WI38 (cell line): ENCODE data around the gene CBFA2T3.

Experiments used
- H3K4me3 ChIP-seq: 2 replicates; pipeline ENCODE4 v1.5.1; 2011; ENCODE audit warnings: low read depth, mild to moderate bottlenecking, control low read depth, low read length
- CTCF ChIP-seq: IDR thresholded peaks from 2 replicates; pipeline ENCODE4 v1.5.1; 2012; ENCODE audit warnings: low read depth, mild to moderate bottlenecking, control low read depth, low read length

CBFA2T3 gene

GRCh38 chr16:88910284-88911135 is 66.5 kb downstream of the CBFA2T3 start:
- H3K4me3 ChIP-seq, result no peak overlapping the region
- no peak for TF ChIP-seq CTCF

- no peak for TF ChIP-seq CTCF
- no peak overlapping the region for H3K4me3 ChIP-seq
These were observed 67.4 kb downstream of the CBFA2T3 start for GRCh38 chr16:88909431-88910210.

DNA sequence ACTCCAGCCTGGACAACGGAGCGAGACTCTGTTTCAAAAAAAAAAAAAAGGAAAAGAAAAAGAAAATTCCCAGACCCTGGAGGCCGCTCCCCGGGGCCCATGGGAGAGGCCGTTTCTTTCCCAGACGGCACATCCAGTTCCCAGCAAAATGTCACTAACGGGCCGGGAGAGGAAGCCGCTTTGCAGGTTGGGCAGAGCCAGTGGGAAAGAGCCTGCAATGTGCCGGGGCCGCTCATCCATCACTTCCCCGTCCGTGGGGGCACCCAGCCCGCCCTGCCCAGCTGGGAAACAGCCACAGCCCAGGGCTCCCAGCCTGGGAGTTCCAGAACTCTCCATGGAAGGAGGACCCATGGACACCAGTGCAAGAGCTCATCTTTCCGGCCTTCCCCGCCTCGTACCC is 68.7 kb downstream of the CBFA2T3 start:
- no peak overlapping the region for H3K4me3 ChIP-seq
- no peak for TF ChIP-seq CTCF

- H3K4me3 ChIP-seq, result no peak overlapping the region
- TF ChIP-seq CTCF, result no peak
These were observed 69.2 kb downstream of the CBFA2T3 start for GRCh38 chr16:88907768-88908167.

GRCh38 chr16:88906535-88907105 is 70.4 kb downstream of the CBFA2T3 start:
- TF ChIP-seq CTCF, result no peak
- no peak overlapping the region for H3K4me3 ChIP-seq

GRCh38 chr16:88906020-88906419 is 71.0 kb downstream of the CBFA2T3 start:
- H3K4me3 ChIP-seq, result no peak overlapping the region
- TF ChIP-seq CTCF, result no peak
